Fibroblast of pulmonary artery (primary cell): ENCODE results near the gene GRIK4.

Experiments used
- DNase-seq: peaks from one replicate; pipeline ENCODE4 v3.0.0-alpha.2; 2010; ENCODE audit warnings: low read depth
- H3K4me3 ChIP-seq: replicated peaks from 2 replicates; pipeline ENCODE4 v1.5.1; 2011; ENCODE audit warnings: low read depth, mild to moderate bottlenecking, control low read depth, low read length, moderate library complexity
- CTCF ChIP-seq: IDR thresholded peaks from 2 replicates; pipeline ENCODE4 v1.5.1; 2011; ENCODE audit warnings: mild to moderate bottlenecking, control low read depth, low read length, inconsistent platforms; ENCODE audit errors: missing control alignments

Gene GRIK4

GRCh38 chr11:120882175-120882574 is 370.6 kb downstream of the GRIK4 start:
- H3K4me3 ChIP-seq = no peak overlapping the region
- TF ChIP-seq CTCF = no peak
- no peak for DNase-seq

- DNase-seq = peak; percentile 56
- TF ChIP-seq CTCF = no peak
- H3K4me3 ChIP-seq = no peak overlapping the region
These were observed 372.0 kb downstream of the GRIK4 start for GRCh38 chr11:120883404-120884080.

- no peak overlapping the region for H3K4me3 ChIP-seq
- no peak for DNase-seq
- TF ChIP-seq CTCF = no peak
These were observed 372.8 kb downstream of the GRIK4 start for GRCh38 chr11:120884154-120885020.

GRCh38 chr11:120890609-120891320 is 379.2 kb downstream of the GRIK4 start:
- H3K4me3 ChIP-seq = no peak overlapping the region
- DNase-seq = no peak
- no peak for TF ChIP-seq CTCF

- DNase-seq = no peak
- no peak for TF ChIP-seq CTCF
- H3K4me3 ChIP-seq = no peak overlapping the region
These were observed 382.1 kb downstream of the GRIK4 start for GRCh38 chr11:120893440-120894201.

GRCh38 chr11:120894202-120894985 is 382.8 kb downstream of the GRIK4 start:
- DNase-seq = no peak
- H3K4me3 ChIP-seq = no peak overlapping the region
- no peak for TF ChIP-seq CTCF
